ENCODE data around the gene ZNF132. TPM values are rescaled to one million over a fixed set of nuclear protein-coding genes. Genes with fewer than 3 reads are reported as not detected.

The ZNF132 gene
- total and polyA plus RNA-seq, 9 of the 15 experiments (the other 6 are each of a cell fraction or from before 2014, with no cell fraction given), result 0.03 to 0.42 (median 0.10) TPM; not detected in 5

DNA sequence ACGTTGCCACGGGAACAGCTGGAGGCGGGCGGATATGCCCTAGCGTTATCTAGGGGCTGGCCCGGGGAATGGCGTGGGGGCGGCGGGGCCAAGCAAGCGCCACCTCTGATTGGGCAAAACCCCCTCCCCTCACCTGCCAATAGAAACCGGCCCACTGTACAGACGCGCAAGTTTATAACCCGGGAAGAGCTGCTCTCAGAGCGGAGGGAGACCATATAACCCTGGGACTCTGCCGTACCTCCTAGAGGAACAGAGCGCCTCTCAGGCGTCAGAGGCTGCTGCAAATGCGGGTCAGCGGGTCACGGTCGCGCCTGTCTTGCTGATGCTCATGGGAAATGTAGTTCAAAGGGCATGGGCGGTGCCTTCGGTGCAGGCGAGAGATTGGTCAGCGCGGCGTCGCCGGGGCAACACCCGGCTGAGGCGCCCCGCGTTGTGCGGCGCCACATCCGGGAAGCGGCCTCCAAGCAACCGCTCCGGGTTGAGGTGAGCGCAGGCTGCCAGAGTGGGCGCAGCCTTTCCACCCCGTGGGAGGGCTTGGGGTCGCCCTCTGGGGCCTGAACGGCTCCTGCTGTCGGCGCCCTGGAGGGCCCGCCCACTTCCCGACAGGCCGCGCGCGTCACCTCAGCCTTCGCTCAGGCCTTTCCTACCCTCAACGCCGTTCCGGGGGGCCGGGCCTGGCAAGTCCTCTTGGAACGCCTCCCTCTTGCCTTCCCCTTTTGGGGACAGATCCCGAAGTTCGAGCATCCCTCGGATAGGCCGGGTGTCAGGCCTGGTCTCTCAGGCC is 36.0 kb upstream of the ZNF132 start, which contains the start of gene ZNF446 (continued):
- TF ChIP-seq, protein P1, sequence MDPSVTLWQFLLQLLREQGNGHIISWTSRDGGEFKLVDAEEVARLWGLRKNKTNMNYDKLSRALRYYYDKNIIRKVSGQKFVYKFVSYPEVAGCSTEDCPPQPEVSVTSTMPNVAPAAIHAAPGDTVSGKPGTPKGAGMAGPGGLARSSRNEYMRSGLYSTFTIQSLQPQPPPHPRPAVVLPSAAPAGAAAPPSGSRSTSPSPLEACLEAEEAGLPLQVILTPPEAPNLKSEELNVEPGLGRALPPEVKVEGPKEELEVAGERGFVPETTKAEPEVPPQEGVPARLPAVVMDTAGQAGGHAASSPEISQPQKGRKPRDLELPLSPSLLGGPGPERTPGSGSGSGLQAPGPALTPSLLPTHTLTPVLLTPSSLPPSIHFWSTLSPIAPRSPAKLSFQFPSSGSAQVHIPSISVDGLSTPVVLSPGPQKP (CRISPR knock-in tag; IDR thresholded peaks at IDR 0.05), result no peak
- TF ChIP-seq LCOR (CRISPR knock-in tag; IDR thresholded peaks at IDR 0.05) (no peak; the same call in 1 of the 2 replicates), TSC22D4 (tag; IDR thresholded peaks at IDR 0.05) (no peak), ZNF184 (CRISPR knock-in tag; IDR thresholded peaks at IDR 0.05) (no peak), ZNF79 (CRISPR knock-in tag; IDR thresholded peaks at IDR 0.05; ENCODE audit: low read depth) (no peak), PML (IDR thresholded peaks at IDR 0.05; ENCODE audit: low read length) (peak; percentile 52; the same call in 1 of the 2 replicates), ZNF217 (CRISPR knock-in tag; IDR thresholded peaks at IDR 0.05) (no peak), ZEB2 (IDR thresholded peaks at IDR 0.05) (no peak), SUPT5H (IDR thresholded peaks at IDR 0.05) (peak; percentile 76), ZNF277 (CRISPR knock-in tag; IDR thresholded peaks at IDR 0.05; ENCODE audit: borderline replicate concordance) (no peak), ZBTB1 (CRISPR knock-in tag; IDR thresholded peaks at IDR 0.05; ENCODE audit: borderline replicate concordance, low read depth) (no peak; the same call in 1 of the 2 replicates), KDM5B (IDR thresholded peaks at IDR 0.05; ENCODE audit: insufficient replicate concordance, low read depth, low read length) (peak; percentile 73), MCM3 (IDR thresholded peaks at IDR 0.05) (no peak), FOXA3 (CRISPR knock-in tag; conservative IDR thresholded peaks at IDR 0.05 in 1 of 2, IDR thresholded peaks at IDR 0.05 in 1 of 2) (no peak), TAF1 (IDR thresholded peaks at IDR 0.05; ENCODE audit: control insufficient read depth, extremely low read depth, insufficient read depth, low read length, severe bottlenecking) (no peak), ZNF76 (CRISPR knock-in tag; IDR thresholded peaks at IDR 0.05; ENCODE audit: borderline replicate concordance) (no peak), RBM14 (IDR thresholded peaks at IDR 0.05; ENCODE audit: borderline replicate concordance, insufficient read depth, low read depth, low read length) (no peak)
- TF ChIP-seq, protein P2, sequence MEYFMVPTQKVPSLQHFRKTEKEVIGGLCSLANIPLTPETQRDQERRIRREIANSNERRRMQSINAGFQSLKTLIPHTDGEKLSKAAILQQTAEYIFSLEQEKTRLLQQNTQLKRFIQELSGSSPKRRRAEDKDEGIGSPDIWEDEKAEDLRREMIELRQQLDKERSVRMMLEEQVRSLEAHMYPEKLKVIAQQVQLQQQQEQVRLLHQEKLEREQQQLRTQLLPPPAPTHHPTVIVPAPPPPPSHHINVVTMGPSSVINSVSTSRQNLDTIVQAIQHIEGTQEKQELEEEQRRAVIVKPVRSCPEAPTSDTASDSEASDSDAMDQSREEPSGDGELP (CRISPR knock-in tag; IDR thresholded peaks at IDR 0.05; ENCODE audit: borderline replicate concordance), result peak; percentile 95
- TF ChIP-seq, protein P3, sequence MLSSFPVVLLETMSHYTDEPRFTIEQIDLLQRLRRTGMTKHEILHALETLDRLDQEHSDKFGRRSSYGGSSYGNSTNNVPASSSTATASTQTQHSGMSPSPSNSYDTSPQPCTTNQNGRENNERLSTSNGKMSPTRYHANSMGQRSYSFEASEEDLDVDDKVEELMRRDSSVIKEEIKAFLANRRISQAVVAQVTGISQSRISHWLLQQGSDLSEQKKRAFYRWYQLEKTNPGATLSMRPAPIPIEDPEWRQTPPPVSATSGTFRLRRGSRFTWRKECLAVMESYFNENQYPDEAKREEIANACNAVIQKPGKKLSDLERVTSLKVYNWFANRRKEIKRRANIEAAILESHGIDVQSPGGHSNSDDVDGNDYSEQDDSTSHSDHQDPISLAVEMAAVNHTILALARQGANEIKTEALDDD (IDR thresholded peaks at IDR 0.05), result no peak
- TF ChIP-seq, protein P4, sequence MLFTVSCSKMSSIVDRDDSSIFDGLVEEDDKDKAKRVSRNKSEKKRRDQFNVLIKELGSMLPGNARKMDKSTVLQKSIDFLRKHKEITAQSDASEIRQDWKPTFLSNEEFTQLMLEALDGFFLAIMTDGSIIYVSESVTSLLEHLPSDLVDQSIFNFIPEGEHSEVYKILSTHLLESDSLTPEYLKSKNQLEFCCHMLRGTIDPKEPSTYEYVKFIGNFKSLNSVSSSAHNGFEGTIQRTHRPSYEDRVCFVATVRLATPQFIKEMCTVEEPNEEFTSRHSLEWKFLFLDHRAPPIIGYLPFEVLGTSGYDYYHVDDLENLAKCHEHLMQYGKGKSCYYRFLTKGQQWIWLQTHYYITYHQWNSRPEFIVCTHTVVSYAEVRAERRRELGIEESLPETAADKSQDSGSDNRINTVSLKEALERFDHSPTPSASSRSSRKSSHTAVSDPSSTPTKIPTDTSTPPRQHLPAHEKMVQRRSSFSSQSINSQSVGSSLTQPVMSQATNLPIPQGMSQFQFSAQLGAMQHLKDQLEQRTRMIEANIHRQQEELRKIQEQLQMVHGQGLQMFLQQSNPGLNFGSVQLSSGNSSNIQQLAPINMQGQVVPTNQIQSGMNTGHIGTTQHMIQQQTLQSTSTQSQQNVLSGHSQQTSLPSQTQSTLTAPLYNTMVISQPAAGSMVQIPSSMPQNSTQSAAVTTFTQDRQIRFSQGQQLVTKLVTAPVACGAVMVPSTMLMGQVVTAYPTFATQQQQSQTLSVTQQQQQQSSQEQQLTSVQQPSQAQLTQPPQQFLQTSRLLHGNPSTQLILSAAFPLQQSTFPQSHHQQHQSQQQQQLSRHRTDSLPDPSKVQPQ (CRISPR knock-in tag; IDR thresholded peaks at IDR 0.05; ENCODE audit: borderline replicate concordance), result no peak

Data from K562 (cell line).